SK-N-MC (cell line): ENCODE results near the gene GBX1.

Experiments
- DNase-seq: peaks from one replicate; pipeline ENCODE4 v3.0.0-alpha.2; 2011; ENCODE audit warnings: low read depth, low spot score
- H3K27ac ChIP-seq: fragments of 200-600 bp; sonication (generic); 2 replicates; pipeline ENCODE4 v1.5.1; 2016; ENCODE audit warnings: mixed run types
- H3K36me3 ChIP-seq: fragments of 200-600 bp; sonication (generic); 2 replicates; pipeline ENCODE4 v1.6.1; 2017; ENCODE audit warnings: antibody characterized with exemption, low read length, mixed read lengths; ENCODE audit not compliant: insufficient read depth
- H3K4me3 ChIP-seq: fragments of 200-600 bp; sonication (generic); 2 replicates; pipeline ENCODE4 v1.5.1; 2016
- H3K9ac ChIP-seq: fragments of 200-600 bp; sonication (generic); 2 replicates; pipeline ENCODE4 v1.8.0; 2017; ENCODE audit warnings: mixed run types, mixed read lengths; ENCODE audit not compliant: insufficient read length
- H3K9me3 ChIP-seq: fragments of 200-600 bp; sonication (generic); 2 replicates; pipeline ENCODE4 v1.6.1; 2017; ENCODE audit warnings: low read depth, mild to moderate bottlenecking, antibody characterized with exemption, low read length, moderate library complexity, mixed read lengths
- EZH2 ChIP-seq: fragments of 200-600 bp; sonication (generic); IDR thresholded peaks from one replicate; pipeline ENCODE4 v1.6.1; 2017; ENCODE audit warnings: antibody characterized with exemption
- FOXP2 ChIP-seq: optimal IDR thresholded peaks from 2 replicates; pipeline ENCODE3; 2011; ENCODE audit warnings: mild to moderate bottlenecking, moderate library complexity; ENCODE audit not compliant: insufficient read depth; ENCODE audit errors: extremely low read length, control extremely low read depth
- POLR2AphosphoS5 ChIP-seq: IDR thresholded peaks from 2 replicates; pipeline ENCODE4 v1.6.1; 2012; ENCODE audit warnings: mild to moderate bottlenecking, low read depth, low read length, borderline replicate concordance

The GBX1 gene

GRCh38 chr7:151124899-151125399 lies 42.5 kb downstream of the GBX1 start:
- no peak for DNase-seq
- TF ChIP-seq FOXP2 (no peak), POLR2AphosphoS5 (no peak), EZH2 (no peak)
- peaks cover 25% of the 10 kb centered on the region; the same call in 1 of the 2 replicates for H3K36me3 ChIP-seq
- H3K9ac ChIP-seq, result no peak overlapping the region
- H3K27ac ChIP-seq, result no peak overlapping the region
- H3K4me3 ChIP-seq, result no peak overlapping the region
- no peaks in the 10 kb centered on the region for H3K9me3 ChIP-seq

GRCh38 chr7:151124481-151124880 lies 43.0 kb downstream of the GBX1 start:
- TF ChIP-seq EZH2, result no peak
- TF ChIP-seq POLR2AphosphoS5, result no peak
- TF ChIP-seq FOXP2, result no peak
- H3K9me3 ChIP-seq, result no peaks in the 10 kb centered on the region
- H3K27ac ChIP-seq, result no peak overlapping the region
- no peak overlapping the region for H3K4me3 ChIP-seq
- DNase-seq, result no peak
- no peak overlapping the region for H3K9ac ChIP-seq
- H3K36me3 ChIP-seq, result peaks cover 22% of the 10 kb centered on the region; the same call in 1 of the 2 replicates

GRCh38 chr7:151123822-151124464 lies 43.6 kb downstream of the GBX1 start:
- TF ChIP-seq EZH2, result no peak
- no peak for TF ChIP-seq FOXP2
- TF ChIP-seq POLR2AphosphoS5, result no peak
- no peak overlapping the region for H3K27ac ChIP-seq
- DNase-seq, result no peak
- H3K4me3 ChIP-seq, result no peak overlapping the region
- peaks cover 21% of the 10 kb centered on the region; the same call in 1 of the 2 replicates for H3K36me3 ChIP-seq
- H3K9ac ChIP-seq, result no peak overlapping the region
- H3K9me3 ChIP-seq, result no peaks in the 10 kb centered on the region

- H3K36me3 ChIP-seq, result peaks cover 15% of the 10 kb centered on the region; the same call in 1 of the 2 replicates
These were observed 44.2 kb downstream of the GBX1 start for GRCh38 chr7:151123158-151123821.

GRCh38 chr7:151122796-151123157 lies 44.7 kb downstream of the GBX1 start:
- H3K27ac ChIP-seq, result no peak overlapping the region

More at GRCh38 chr7:151123158-151123821, 44.2 kb downstream of the GBX1 start:
- H3K4me3 ChIP-seq, result no peak overlapping the region
- H3K27ac ChIP-seq, result no peak overlapping the region
- DNase-seq, result no peak
- no peak for TF ChIP-seq POLR2AphosphoS5
- TF ChIP-seq EZH2, result no peak
- TF ChIP-seq FOXP2, result no peak
- H3K9ac ChIP-seq, result no peak overlapping the region
- H3K9me3 ChIP-seq, result no peaks in the 10 kb centered on the region

GRCh38 chr7:151122276-151122675 lies 45.2 kb downstream of the GBX1 start:
- Histone ChIP-seq H3K9me3 (no peaks in the 10 kb centered on the region), H3K4me3 (no peak overlapping the region), H3K27ac (no peak overlapping the region), H3K36me3 (peaks cover 13% of the 10 kb centered on the region; the same call in 1 of the 2 replicates), H3K9ac (no peak overlapping the region)
- no peak for DNase-seq
- TF ChIP-seq EZH2 (no peak), POLR2AphosphoS5 (no peak), FOXP2 (no peak)

More at GRCh38 chr7:151122796-151123157, 44.7 kb downstream of the GBX1 start:
- no peak for TF ChIP-seq FOXP2
- TF ChIP-seq POLR2AphosphoS5, result no peak
- TF ChIP-seq EZH2, result no peak
- Histone ChIP-seq H3K4me3 (no peak overlapping the region), H3K36me3 (peaks cover 13% of the 10 kb centered on the region; the same call in 1 of the 2 replicates), H3K9ac (no peak overlapping the region), H3K9me3 (no peaks in the 10 kb centered on the region)
- DNase-seq, result no peak

- TF ChIP-seq FOXP2 (no peak), POLR2AphosphoS5 (no peak), EZH2 (no peak)
- Histone ChIP-seq H3K9ac (no peak overlapping the region), H3K9me3 (no peaks in the 10 kb centered on the region), H3K27ac (no peak overlapping the region), H3K4me3 (no peak overlapping the region), H3K36me3 (peaks cover 13% of the 10 kb centered on the region; the same call in 1 of the 2 replicates)
- no peak for DNase-seq
These were observed 45.9 kb downstream of the GBX1 start for GRCh38 chr7:151121380-151122170.

GRCh38 chr7:151120896-151121295 lies 46.6 kb downstream of the GBX1 start:
- Histone ChIP-seq H3K27ac (no peak overlapping the region), H3K9ac (no peak overlapping the region), H3K4me3 (no peak overlapping the region), H3K36me3 (peaks cover 13% of the 10 kb centered on the region; the same call in 1 of the 2 replicates), H3K9me3 (no peaks in the 10 kb centered on the region)
- TF ChIP-seq EZH2 (no peak), POLR2AphosphoS5 (no peak), FOXP2 (no peak)
- DNase-seq, result no peak
